CD14-positive monocyte (primary cell): ENCODE data around the gene CARS2. TPM values are rescaled to one million over a fixed set of nuclear protein-coding genes. Genes with fewer than 3 reads are reported as not detected.

Source experiments
- DNase-seq, 3 donors: peaks; one replicate each; pipeline ENCODE4 v3.0.0-alpha.2; 2011 to 2022
- H2AFZ ChIP-seq: 2 replicates; pipeline ENCODE4 v1.6.0; 2012; ENCODE audit warnings: mild to moderate bottlenecking, low read depth, low read length, inconsistent platforms; ENCODE audit not compliant: insufficient read depth, poor library complexity, severe bottlenecking
- H3K27ac ChIP-seq, 2 donors: 1 replicate in 1 of 2; 2 replicates in 1 of 2; pipeline ENCODE4 v1.5.1; 2012 to 2013; ENCODE audit warnings: low read length in 2 of 2, control low read depth in 1 of 2, inconsistent platforms in 1 of 2, low read depth in 1 of 2, mild to moderate bottlenecking in 1 of 2
- H3K27me3 ChIP-seq, 2 donors: one replicate each; pipeline versions ENCODE4 v1.6.0 to v1.6.1; 2011 to 2013; ENCODE audit warnings: low read length in 2 of 2; ENCODE audit not compliant: control insufficient read depth in 2 of 2, insufficient read depth in 2 of 2
- H3K36me3 ChIP-seq, 2 donors: replicated peaks in 1 of 2; 1 replicate in 1 of 2; 2 replicates in 1 of 2; pipeline versions ENCODE4 v1.5.1 to v1.6.1; 2012 to 2013; ENCODE audit warnings: low read length in 2 of 2, control low read depth in 1 of 2, inconsistent platforms in 1 of 2, mild to moderate bottlenecking in 1 of 2; ENCODE audit not compliant: insufficient read depth in 2 of 2, control insufficient read depth in 1 of 2
- H3K4me1 ChIP-seq, 2 donors: 1 replicate in 1 of 2; 2 replicates in 1 of 2; pipeline versions ENCODE4 v1.5.1 to v1.6.1; 2012 to 2013; ENCODE audit warnings: low read length in 2 of 2, control low read depth in 1 of 2, inconsistent platforms in 1 of 2, mild to moderate bottlenecking in 1 of 2, moderate library complexity in 1 of 2; ENCODE audit not compliant: insufficient read depth in 2 of 2, control insufficient read depth in 1 of 2
- H3K4me2 ChIP-seq: replicated peaks from 2 replicates; pipeline ENCODE3; 2012; ENCODE audit warnings: low read length, moderate library complexity, mild to moderate bottlenecking; ENCODE audit not compliant: poor library complexity, severe bottlenecking; ENCODE audit errors: extremely low read depth
- H3K4me3 ChIP-seq, 3 experiments: fragments of 200-600 bp in 1 of 3; sonication (generic) in 1 of 3; replicated peaks in 1 of 3; 1 replicate in 2 of 3; 2 replicates in 1 of 3; pipeline ENCODE4 v1.5.1; 2011 to 2013; ENCODE audit warnings: low read length in 3 of 3, mild to moderate bottlenecking in 3 of 3, control low read depth in 2 of 3, low read depth in 2 of 3, inconsistent platforms in 1 of 3, moderate library complexity in 1 of 3
- H3K79me2 ChIP-seq: 2 replicates; pipeline ENCODE4 v1.6.0; 2012; ENCODE audit warnings: mild to moderate bottlenecking, control low read depth, inconsistent platforms, low read length, moderate library complexity; ENCODE audit not compliant: insufficient read depth
- H3K9ac ChIP-seq: 2 replicates; pipeline ENCODE4 v1.6.0; 2017; ENCODE audit warnings: low read length, mild to moderate bottlenecking; ENCODE audit not compliant: insufficient read depth, poor library complexity, severe bottlenecking
- H3K9me3 ChIP-seq, 2 donors: replicated peaks in 1 of 2; 1 replicate in 1 of 2; 2 replicates in 1 of 2; pipeline versions ENCODE4 v1.5.1 to v1.6.1; 2012 to 2013; ENCODE audit warnings: low read length in 2 of 2, control low read depth in 1 of 2; ENCODE audit not compliant: control insufficient read depth in 1 of 2, insufficient read depth in 1 of 2
- H4K20me1 ChIP-seq: 2 replicates; pipeline ENCODE4 v1.6.0; 2012; ENCODE audit warnings: mild to moderate bottlenecking, low read length, control low read depth, moderate library complexity; ENCODE audit not compliant: insufficient read depth
- H3K27ac Mint-ChIP-seq, 7 donors: one replicate each; pipeline ENCODE4 v1.8.0; 2020; ENCODE audit warnings: mild to moderate bottlenecking in 7 of 7, mixed read lengths in 7 of 7, moderate library complexity in 6 of 7, inconsistent platforms in 2 of 7
- H3K27me3 Mint-ChIP-seq, 3 donors: one replicate each; pipeline ENCODE4 v1.8.0; 2021 to 2022; ENCODE audit warnings: low read depth in 3 of 3, mild to moderate bottlenecking in 3 of 3, mixed read lengths in 3 of 3, moderate library complexity in 3 of 3, inconsistent platforms in 1 of 3
- H3K36me3 Mint-ChIP-seq, 2 donors: one replicate each; pipeline ENCODE4 v1.8.0; 2020; ENCODE audit warnings: mixed read lengths in 2 of 2, inconsistent platforms in 1 of 2, mild to moderate bottlenecking in 1 of 2
- H3K4me1 Mint-ChIP-seq: one replicate; pipeline ENCODE4 v1.8.0; 2020; ENCODE audit warnings: mild to moderate bottlenecking, mixed read lengths
- H3K4me3 Mint-ChIP-seq, 2 donors: one replicate each; pipeline ENCODE4 v1.8.0; 2020; ENCODE audit warnings: mild to moderate bottlenecking in 2 of 2, mixed read lengths in 2 of 2, moderate library complexity in 1 of 2
- H3K9me3 Mint-ChIP-seq, 7 donors: one replicate each; pipeline ENCODE4 v1.8.0; 2020 to 2022; ENCODE audit warnings: mixed read lengths in 7 of 7, mild to moderate bottlenecking in 6 of 7, moderate library complexity in 6 of 7, inconsistent platforms in 2 of 7
- CTCF ChIP-seq: fragments of 200-600 bp; IDR thresholded peaks from one replicate; pipeline ENCODE4 v1.8.0; 2022; ENCODE audit warnings: antibody characterized with exemption, mild to moderate bottlenecking
- WGBS: methylation state at CpG from one replicate; pipeline ENCODE4 v1.1.5; 2013; ENCODE audit warnings: missing lambda C conversion rate; ENCODE audit not compliant: insufficient coverage; 5-methylcytosine and 5-hydroxymethylcytosine counted together
- intact Hi-C, 2 donors: fragments of 100-400 bp; cut with micrococcal nuclease; formaldehyde crosslinking; loops; one replicate each; pipeline versions ENCODE4 v1.15.0 to v1.15.1; 2023
- polyA plus RNA-seq, 3 donors: library from polyadenylated mRNA; depleted of rRNA in 1 of 3; unstranded in 2 of 3; stranded (reverse) in 1 of 3; fragments of 300-500 nt in 2 of 3; fragments of >200 nt in 1 of 3; fragmentation: Illumina TruSeq in 2 of 3; gene quantifications; 1 replicate in 2 of 3; 2 replicates in 1 of 3; pipeline ENCODE4 v1.2.3, GENCODE V29; 2012 to 2021

Gene CARS2
- polyA plus RNA-seq, 3 donors: 130 to 305 (median 227) TPM

- intact Hi-C loops: no loop called here
- Histone ChIP-seq H3K9ac (no peak overlapping the region), H4K20me1 (peaks cover 71% of the 10 kb centered on the region), H3K4me1 (peaks cover 17 to 18% of the 10 kb centered on the region in 2 donors), H3K27ac (no peak overlapping the region), H3K27me3 (no peaks in the 10 kb centered on the region), H3K4me3 (no peak overlapping the region), H3K4me2 (no peak overlapping the region), H2AFZ (no peak overlapping the region), H3K36me3 (peaks cover 13 to 19% of the 10 kb centered on the region in 2 donors), H3K9me3 (peaks cover 0 to 8% of the 10 kb centered on the region in 2 donors), H3K79me2 (peaks cover 78% of the 10 kb centered on the region)
- Mint-ChIP-seq H3K4me1 (peaks cover 22% of the 10 kb centered on the region), H3K9me3 (peaks cover 3 to 12% (median 9%) of the 10 kb centered on the region in 7 donors), H3K4me3 (no peak overlapping the region), H3K36me3 (peaks cover 26 to 29% of the 10 kb centered on the region in 2 donors), H3K27ac (no peak overlapping the region), H3K27me3 (peaks cover 0 to 3% (median 1%) of the 10 kb centered on the region in 3 donors)
- no peak for TF ChIP-seq CTCF
- no peak for DNase-seq
- WGBS: 100% methylated on average over 7 of the region's 9 CpGs
Observed at GRCh38 chr13:110618780-110619179, 87.1 kb downstream of the CARS2 start.

- Histone ChIP-seq H3K9me3 (peaks cover 0 to 8% of the 10 kb centered on the region in 2 donors), H3K27ac (no peak overlapping the region), H3K4me1 (peaks cover 17 to 18% of the 10 kb centered on the region in 2 donors), H3K36me3 (peaks cover 9 to 13% of the 10 kb centered on the region in 2 donors), H2AFZ (no peak overlapping the region), H3K79me2 (peaks cover 73% of the 10 kb centered on the region), H3K4me2 (no peak overlapping the region), H3K9ac (no peak overlapping the region), H4K20me1 (peaks cover 65% of the 10 kb centered on the region), H3K4me3 (no peak overlapping the region), H3K27me3 (no peaks in the 10 kb centered on the region)
- Mint-ChIP-seq H3K36me3 (peaks cover 20 to 24% of the 10 kb centered on the region in 2 donors), H3K9me3 (peaks cover 7 to 18% (median 13%) of the 10 kb centered on the region in 7 donors), H3K27me3 (peaks cover 0 to 6% (median 5%) of the 10 kb centered on the region in 3 donors), H3K4me3 (no peak overlapping the region), H3K4me1 (peaks cover 22% of the 10 kb centered on the region), H3K27ac (no peak overlapping the region)
- DNase-seq: no peak
- intact Hi-C loops: no loop called here
- WGBS: 94% methylated on average over 5 of the region's 8 CpGs
- TF ChIP-seq CTCF: no peak
Observed at GRCh38 chr13:110618167-110618566, 87.7 kb downstream of the CARS2 start.
